ENCODE data around the gene RNF227.
A peak's percentile ranks its signal among the peaks of the same experiment; 100 is the strongest.

Gene RNF227

DNA sequence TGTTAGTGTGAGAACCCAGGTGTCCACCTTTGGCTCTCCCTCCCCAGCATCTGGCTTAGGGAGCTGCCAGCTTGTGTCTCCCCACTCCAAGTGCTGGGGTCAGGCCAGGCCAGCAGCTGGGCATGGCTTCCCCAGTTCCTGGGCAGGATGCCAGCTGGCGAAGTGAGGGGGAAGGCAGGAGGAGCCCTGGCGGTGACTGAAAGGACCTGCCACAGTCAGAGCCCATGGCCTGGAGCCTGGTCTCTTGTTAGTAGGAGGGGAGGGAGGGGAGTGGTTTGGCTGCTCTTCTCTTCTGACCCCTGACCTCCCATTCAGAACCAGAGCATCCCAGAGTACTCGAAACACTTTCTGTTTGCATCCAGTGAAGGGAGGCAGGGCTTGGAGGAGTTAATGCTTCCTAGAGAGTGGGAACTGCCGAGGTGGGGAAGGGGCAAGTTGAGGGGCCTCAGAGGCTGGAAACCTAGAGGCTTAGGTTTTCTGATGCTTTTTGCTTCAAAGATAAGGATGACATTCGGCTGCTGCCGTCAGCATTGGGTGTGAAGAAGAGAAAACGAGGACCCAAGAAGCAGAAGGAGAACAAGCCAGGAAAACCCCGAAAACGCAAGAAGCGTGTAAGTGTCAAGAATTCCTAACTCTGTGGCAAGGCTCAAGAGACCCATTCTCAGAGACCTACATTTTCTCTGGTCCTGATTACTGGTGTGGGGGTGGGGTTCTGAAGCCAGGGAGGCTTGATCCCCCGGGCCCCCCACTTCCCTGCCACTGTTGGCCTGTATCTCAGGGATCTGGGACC, 26.7 kb downstream of the RNF227 start:
- H3K4me1 ChIP-seq (ENCODE audit: control insufficient read depth in 2 of 2, insufficient read depth in 1 of 2, low read depth in 1 of 2, low read length in 2 of 2) = peaks cover 25 to 31% of the 10 kb centered on the region in 2 donors
- H3K4ac ChIP-seq (ENCODE audit: low read length) = no peak overlapping the region
- no peak overlapping the region for H2AK5ac ChIP-seq (ENCODE audit: low read depth, low read length)
- no peaks in the 10 kb centered on the region for H3K79me1 ChIP-seq (ENCODE audit: low read depth, low read length)
- H3K23ac ChIP-seq (ENCODE audit: low read depth, low read length, poor library complexity) = no peak overlapping the region
- no peaks in the 10 kb centered on the region for H3K9me3 ChIP-seq (replicated peaks in 1 of 2; ENCODE audit: control insufficient read depth in 2 of 2, insufficient read depth in 1 of 2, low read depth in 1 of 2, low read length in 2 of 2)
- H3K27me3 ChIP-seq (ENCODE audit: control insufficient read depth in 3 of 3, insufficient read depth in 3 of 3, low read depth in 1 of 3, low read length in 3 of 3) = no peaks in the 10 kb centered on the region
- H2BK12ac ChIP-seq (ENCODE audit: low read length) = no peak overlapping the region
- H3K36me3 ChIP-seq (replicated peaks in 1 of 2; ENCODE audit: control insufficient read depth in 2 of 2, insufficient read depth in 2 of 2, low read length in 2 of 2) = peaks cover 7 to 45% of the 10 kb centered on the region in 2 donors
- H3K4me2 ChIP-seq (ENCODE audit: insufficient read depth, low read length, poor library complexity, severe bottlenecking) = no peak overlapping the region
- H3K27ac ChIP-seq (replicated peaks; ENCODE audit: low read length) = no peak overlapping the region
- H2BK15ac ChIP-seq (ENCODE audit: low read length) = no peak overlapping the region
- H3K4me3 ChIP-seq (ENCODE audit: low read length in 2 of 2) = peak overlapping the region in 1 of 2 donors; percentile 6
- H2BK5ac ChIP-seq (ENCODE audit: low read length) = no peak overlapping the region
- H4K8ac ChIP-seq (ENCODE audit: low read depth, low read length) = no peak overlapping the region
- H3K14ac ChIP-seq (ENCODE audit: low read length) = no peak overlapping the region
- DNase-seq (ENCODE audit: low spot score) = peak; percentile 66
- no peak overlapping the region for H4K91ac ChIP-seq (ENCODE audit: low read depth, low read length, poor library complexity)
- peak overlapping the region; percentile 67 for H3K18ac ChIP-seq (ENCODE audit: low read length)
- no CpG with 5 or more reads among the region's 11 CpGs for WGBS, 2 donors (ENCODE audit: extremely low coverage in 2 of 2, insufficient read length in 2 of 2, insufficient replicate concordance in 1 of 2)
- no peak overlapping the region for H2BK120ac ChIP-seq (ENCODE audit: low read depth, low read length)
- no peak overlapping the region for H3K9ac ChIP-seq (ENCODE audit: low read depth, low read length, poor library complexity)
- no peak overlapping the region for H2AFZ ChIP-seq (ENCODE audit: low read length)

DNA sequence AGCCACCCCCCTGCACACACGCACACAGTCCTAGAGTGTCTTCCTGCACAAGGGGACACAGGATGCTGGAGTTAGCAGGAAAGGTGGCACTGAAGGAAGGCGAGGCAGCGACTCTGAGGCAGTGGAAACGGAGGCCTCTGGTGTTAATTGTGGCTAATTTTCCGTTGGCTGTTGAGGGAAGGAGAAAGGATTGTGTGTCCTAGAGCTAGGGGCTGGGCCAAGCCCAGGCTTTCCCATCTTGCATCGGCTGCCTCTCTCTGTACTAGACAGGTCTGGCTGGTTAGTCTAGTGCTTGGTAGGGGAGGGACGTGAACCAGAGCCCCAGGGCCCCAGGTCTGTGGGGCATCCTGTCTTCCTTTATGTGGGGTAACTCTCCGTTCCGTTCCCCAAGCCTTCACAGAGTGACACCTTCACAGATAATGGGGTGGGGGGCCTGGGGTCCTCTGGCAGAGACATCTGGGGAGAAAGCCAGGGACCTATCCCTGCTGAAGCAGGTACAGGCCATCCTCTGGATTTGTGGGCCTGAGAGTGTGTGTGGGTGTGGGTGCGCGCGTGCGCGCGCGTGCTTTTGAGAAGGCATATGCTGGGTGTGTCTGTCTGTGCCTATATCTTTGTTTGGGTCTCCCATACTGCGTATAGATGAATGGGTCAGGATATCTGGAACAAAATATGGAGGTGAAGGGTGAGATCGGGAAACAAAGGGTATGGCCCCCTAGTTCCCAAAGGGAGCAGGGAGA, 27.7 kb downstream of the RNF227 start, which contains the start of gene CHD3:
Gene CHD3, plus strand, starts transcription at position 606 of the 737 bp plus-strand sequence. CDS start 212 bp downstream, outside the sequence.
- Histone ChIP-seq H3K27me3 (ENCODE audit: control insufficient read depth in 3 of 3, insufficient read depth in 3 of 3, low read depth in 1 of 3, low read length in 3 of 3) (no peaks in the 10 kb centered on the region), H2AK5ac (ENCODE audit: low read depth, low read length) (peak within 1 kb of the TSS; percentile 40), H3K4me3 (ENCODE audit: low read length in 2 of 2) (peak within 1 kb of the TSS; percentile 66 to 67), H3K14ac (ENCODE audit: low read length) (peak within 1 kb of the TSS; percentile 86), H2BK120ac (ENCODE audit: low read depth, low read length) (no peak within 1 kb of the TSS), H3K79me1 (ENCODE audit: low read depth, low read length) (no peaks in the 10 kb centered on the region), H2AFZ (ENCODE audit: low read length) (peak within 1 kb of the TSS; percentile 84), H3K23ac (ENCODE audit: low read depth, low read length, poor library complexity) (peak within 1 kb of the TSS; percentile 69), H3K36me3 (replicated peaks in 1 of 2; ENCODE audit: control insufficient read depth in 2 of 2, insufficient read depth in 2 of 2, low read length in 2 of 2) (peaks cover 5 to 35% of the 10 kb centered on the region in 2 donors), H3K4ac (ENCODE audit: low read length) (no peak within 1 kb of the TSS), H2BK15ac (ENCODE audit: low read length) (peak within 1 kb of the TSS; percentile 86), H4K8ac (ENCODE audit: low read depth, low read length) (no peak within 1 kb of the TSS), H2BK5ac (ENCODE audit: low read length) (peak within 1 kb of the TSS; percentile 63), H3K27ac (replicated peaks; ENCODE audit: low read length) (no peak within 1 kb of the TSS), H3K9me3 (replicated peaks in 1 of 2; ENCODE audit: control insufficient read depth in 2 of 2, insufficient read depth in 1 of 2, low read depth in 1 of 2, low read length in 2 of 2) (no peaks in the 10 kb centered on the region), H2BK12ac (ENCODE audit: low read length) (peak within 1 kb of the TSS; percentile 95), H3K4me1 (ENCODE audit: control insufficient read depth in 2 of 2, insufficient read depth in 1 of 2, low read depth in 1 of 2, low read length in 2 of 2) (peaks cover 31 to 32% of the 10 kb centered on the region in 2 donors), H3K4me2 (ENCODE audit: insufficient read depth, low read length, poor library complexity, severe bottlenecking) (peak within 1 kb of the TSS; percentile 100), H3K18ac (ENCODE audit: low read length) (peak within 1 kb of the TSS; percentile 93), H3K9ac (ENCODE audit: low read depth, low read length, poor library complexity) (peak within 1 kb of the TSS; percentile 76), H4K91ac (ENCODE audit: low read depth, low read length, poor library complexity) (no peak within 1 kb of the TSS)
- WGBS, 2 donors (ENCODE audit: extremely low coverage in 2 of 2, insufficient read length in 2 of 2, insufficient replicate concordance in 1 of 2) = no CpG with 5 or more reads among the region's 18 CpGs
- no peak for DNase-seq (ENCODE audit: low spot score)

DNA sequence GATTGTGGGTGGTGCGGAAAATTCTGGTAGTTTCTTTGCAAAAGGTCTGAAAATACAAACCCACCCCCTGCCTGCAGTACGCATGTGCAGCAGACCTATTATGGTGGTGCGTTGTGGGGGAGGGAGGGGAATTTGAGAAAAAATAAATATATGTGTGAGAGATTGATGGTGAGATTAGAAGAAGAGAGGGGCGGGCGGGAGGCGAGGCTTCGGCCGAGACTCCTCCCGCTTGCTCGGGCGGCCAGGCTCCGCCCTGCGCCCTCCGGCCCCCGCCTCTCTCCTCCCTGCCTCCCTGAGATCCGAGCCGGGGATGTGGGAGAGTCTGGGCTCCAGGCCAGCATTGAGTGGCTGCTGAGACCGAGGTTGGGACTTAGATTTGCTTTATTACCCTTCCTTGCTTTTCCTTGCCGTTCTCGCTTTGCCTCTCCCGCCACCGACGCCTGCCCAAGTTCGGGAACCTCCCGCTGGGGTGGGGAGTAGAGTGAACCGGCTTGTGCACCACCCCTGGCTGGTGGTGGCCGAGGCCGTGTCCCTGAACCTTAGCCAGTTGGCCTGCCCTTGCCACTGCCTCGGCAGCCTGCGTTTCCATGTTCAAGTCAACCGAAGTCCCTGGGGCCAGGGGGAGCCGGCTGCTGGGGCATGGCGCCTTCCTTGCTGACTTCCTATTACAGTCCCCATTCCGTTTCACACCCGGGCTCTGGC, 28.5 kb downstream of the RNF227 start:
- no peak overlapping the region for H3K4ac ChIP-seq (ENCODE audit: low read length)
- H3K4me3 ChIP-seq (ENCODE audit: low read length in 2 of 2) = peak overlapping the region; percentile 66 to 67
- no peak overlapping the region for H3K27ac ChIP-seq (replicated peaks; ENCODE audit: low read length)
- H3K4me1 ChIP-seq (ENCODE audit: control insufficient read depth in 2 of 2, insufficient read depth in 1 of 2, low read depth in 1 of 2, low read length in 2 of 2) = peaks cover 31 to 32% of the 10 kb centered on the region in 2 donors
- H3K18ac ChIP-seq (ENCODE audit: low read length) = peak overlapping the region; percentile 93
- H3K14ac ChIP-seq (ENCODE audit: low read length) = peak overlapping the region; percentile 86
- peak overlapping the region; percentile 63 for H2BK5ac ChIP-seq (ENCODE audit: low read length)
- peak overlapping the region; percentile 40 for H2AK5ac ChIP-seq (ENCODE audit: low read depth, low read length)
- H3K79me1 ChIP-seq (ENCODE audit: low read depth, low read length) = no peaks in the 10 kb centered on the region
- H3K36me3 ChIP-seq (replicated peaks in 1 of 2; ENCODE audit: control insufficient read depth in 2 of 2, insufficient read depth in 2 of 2, low read length in 2 of 2) = peaks cover 5 to 35% of the 10 kb centered on the region in 2 donors
- peak overlapping the region; percentile 84 for H2AFZ ChIP-seq (ENCODE audit: low read length)
- DNase-seq (ENCODE audit: low spot score) = peak; percentile 60
- peak overlapping the region; percentile 95 for H2BK12ac ChIP-seq (ENCODE audit: low read length)
- peak overlapping the region; percentile 86 for H2BK15ac ChIP-seq (ENCODE audit: low read length)
- no peak overlapping the region for H2BK120ac ChIP-seq (ENCODE audit: low read depth, low read length)
- peak overlapping the region; percentile 100 for H3K4me2 ChIP-seq (ENCODE audit: insufficient read depth, low read length, poor library complexity, severe bottlenecking)
- H3K23ac ChIP-seq (ENCODE audit: low read depth, low read length, poor library complexity) = peak overlapping the region; percentile 69
- no peak overlapping the region for H4K8ac ChIP-seq (ENCODE audit: low read depth, low read length)
- no CpG with 5 or more reads among the region's 35 CpGs for whole genome bisulfite sequencing, 2 donors (ENCODE audit: extremely low coverage in 2 of 2, insufficient read length in 2 of 2, insufficient replicate concordance in 1 of 2)
- peak overlapping the region; percentile 76 for H3K9ac ChIP-seq (ENCODE audit: low read depth, low read length, poor library complexity)
- no peaks in the 10 kb centered on the region for H3K9me3 ChIP-seq (replicated peaks in 1 of 2; ENCODE audit: control insufficient read depth in 2 of 2, insufficient read depth in 1 of 2, low read depth in 1 of 2, low read length in 2 of 2)
- H4K91ac ChIP-seq (ENCODE audit: low read depth, low read length, poor library complexity) = no peak overlapping the region
- no peaks in the 10 kb centered on the region for H3K27me3 ChIP-seq (ENCODE audit: control insufficient read depth in 3 of 3, insufficient read depth in 3 of 3, low read depth in 1 of 3, low read length in 3 of 3)
